SJCRH30 (cell line): Measurements from ENCODE around the gene DMRTB1. TPM values are rescaled to one million over a fixed set of nuclear protein-coding genes. Genes with fewer than 3 reads are reported as not detected.

Source experiments
- DNase-seq, 2 experiments: peaks; one replicate each; pipeline ENCODE4 v3.0.0-alpha.2; 2015 to 2020
- H3K27ac ChIP-seq: fragments of 250-450 bp; sonication (Bioruptor Pico); 2 replicates; pipeline ENCODE4 v1.5.1; 2020; ENCODE audit warnings: mild to moderate bottlenecking, moderate library complexity
- H3K27me3 ChIP-seq: fragments of 250-450 bp; sonication (Bioruptor Pico); 2 replicates; pipeline ENCODE4 v1.5.1; 2020; ENCODE audit warnings: mild to moderate bottlenecking, moderate library complexity
- H3K36me3 ChIP-seq: fragments of 250-450 bp; sonication (Bioruptor Pico); 2 replicates; pipeline ENCODE4 v1.5.1; 2020; ENCODE audit warnings: mild to moderate bottlenecking, moderate library complexity
- H3K4me1 ChIP-seq: fragments of 250-450 bp; sonication (Bioruptor Pico); 2 replicates; pipeline ENCODE4 v1.5.1; 2020; ENCODE audit warnings: mild to moderate bottlenecking, moderate library complexity
- H3K4me3 ChIP-seq: fragments of 250-450 bp; sonication (Bioruptor Pico); 2 replicates; pipeline ENCODE4 v1.5.1; 2020; ENCODE audit warnings: mild to moderate bottlenecking, moderate library complexity
- H3K9me3 ChIP-seq: fragments of 250-450 bp; sonication (Bioruptor Pico); replicated peaks from 2 replicates; pipeline ENCODE4 v1.5.1; 2020; ENCODE audit warnings: mild to moderate bottlenecking, moderate library complexity
- total RNA-seq: library from RNA; depleted of rRNA; stranded (reverse); fragments of >200 nt; shearing (Covaris generic); gene quantifications from 2 replicates; pipeline ENCODE4 v1.2.3, GENCODE V29; 2014; rRNA removed

Gene DMRTB1
- not detected in 2 replicates for total RNA-seq

DNA sequence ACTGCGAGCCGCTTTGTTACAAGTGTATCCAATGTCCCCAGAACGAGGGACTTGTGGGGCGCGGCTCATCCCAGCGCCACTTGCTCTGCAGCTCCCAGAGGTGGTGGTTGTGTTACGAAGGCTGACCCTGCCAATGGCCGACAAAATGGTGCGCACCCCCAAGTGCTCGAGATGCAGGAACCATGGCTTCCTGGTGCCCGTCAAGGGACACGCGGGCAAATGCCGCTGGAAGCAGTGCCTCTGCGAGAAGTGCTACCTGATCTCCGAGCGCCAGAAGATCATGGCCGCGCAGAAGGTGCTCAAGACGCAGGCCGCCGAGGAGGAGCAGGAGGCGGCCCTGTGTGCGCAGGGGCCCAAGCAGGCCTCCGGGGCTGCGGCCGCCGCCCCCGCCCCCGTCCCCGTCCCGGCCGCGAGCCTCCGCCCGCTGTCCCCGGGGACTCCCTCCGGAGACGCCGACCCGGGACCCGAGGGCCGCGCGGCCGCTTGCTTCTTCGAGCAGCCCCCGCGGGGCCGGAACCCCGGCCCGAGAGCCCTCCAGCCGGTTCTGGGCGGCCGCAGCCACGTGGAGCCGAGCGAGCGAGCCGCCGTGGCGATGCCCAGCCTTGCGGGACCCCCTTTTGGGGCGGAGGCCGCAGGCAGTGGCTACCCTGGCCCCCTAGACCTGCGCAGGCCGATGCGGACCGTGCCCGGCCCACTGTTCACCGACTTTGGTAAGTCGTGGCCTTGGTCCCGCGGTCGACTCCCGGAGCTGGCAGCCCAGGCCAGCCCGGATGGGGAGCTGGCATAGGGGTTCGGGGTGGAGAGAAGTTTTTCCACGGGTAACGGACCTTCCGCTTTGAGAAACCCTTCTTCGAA, at the start of gene DMRTB1:
TSS of gene DMRTB1 (plus strand) at position 79 of the 855 bp plus-strand sequence. CDS start at position 134, 55 bp downstream.
- Histone ChIP-seq H3K27me3 (no peaks in the 10 kb centered on the region), H3K27ac (no peak within 1 kb of the TSS), H3K4me1 (no peaks in the 10 kb centered on the region), H3K4me3 (no peak within 1 kb of the TSS), H3K36me3 (no peaks in the 10 kb centered on the region), H3K9me3 (no peaks in the 10 kb centered on the region)
- no peak for DNase-seq

DNA sequence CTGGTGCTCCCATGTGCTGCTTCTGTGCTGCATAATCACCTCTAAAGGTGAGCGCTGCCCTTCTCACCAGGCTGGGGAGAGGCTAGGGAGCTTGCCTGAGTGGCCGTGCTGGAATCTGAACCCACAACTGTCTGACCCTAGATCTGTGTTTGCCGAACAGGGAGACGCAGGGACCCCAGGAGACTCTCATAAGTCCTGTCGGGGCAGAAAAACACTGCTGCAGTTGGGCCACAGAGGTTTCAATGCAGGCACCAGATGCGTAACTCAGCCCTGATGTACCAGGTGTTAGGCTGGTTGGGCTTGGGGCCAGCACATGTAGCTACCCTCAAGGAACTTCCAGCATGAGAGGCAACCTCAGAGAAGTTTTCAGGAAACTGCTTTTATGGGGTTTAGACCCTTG, 49.5 kb upstream of the DMRTB1 start:
- H3K4me3 ChIP-seq, result no peak overlapping the region
- no peak overlapping the region for H3K27ac ChIP-seq
- peaks cover 20% of the 10 kb centered on the region; the same call in 1 of the 2 replicates for H3K27me3 ChIP-seq
- no peaks in the 10 kb centered on the region for H3K9me3 ChIP-seq
- DNase-seq, result no peak
- H3K4me1 ChIP-seq, result no peaks in the 10 kb centered on the region
- H3K36me3 ChIP-seq, result no peaks in the 10 kb centered on the region

- H3K36me3 ChIP-seq, result no peaks in the 10 kb centered on the region
- no peak overlapping the region for H3K27ac ChIP-seq
- DNase-seq, result peak in 1 of 2 experiments; percentile 25
- no peaks in the 10 kb centered on the region for H3K9me3 ChIP-seq
- no peak overlapping the region for H3K4me3 ChIP-seq
- H3K27me3 ChIP-seq, result peaks cover 18% of the 10 kb centered on the region; the same call in 1 of the 2 replicates
- no peaks in the 10 kb centered on the region for H3K4me1 ChIP-seq
These were observed 49.1 kb upstream of the DMRTB1 start for GRCh38 chr1:53410100-53410541.

DNA sequence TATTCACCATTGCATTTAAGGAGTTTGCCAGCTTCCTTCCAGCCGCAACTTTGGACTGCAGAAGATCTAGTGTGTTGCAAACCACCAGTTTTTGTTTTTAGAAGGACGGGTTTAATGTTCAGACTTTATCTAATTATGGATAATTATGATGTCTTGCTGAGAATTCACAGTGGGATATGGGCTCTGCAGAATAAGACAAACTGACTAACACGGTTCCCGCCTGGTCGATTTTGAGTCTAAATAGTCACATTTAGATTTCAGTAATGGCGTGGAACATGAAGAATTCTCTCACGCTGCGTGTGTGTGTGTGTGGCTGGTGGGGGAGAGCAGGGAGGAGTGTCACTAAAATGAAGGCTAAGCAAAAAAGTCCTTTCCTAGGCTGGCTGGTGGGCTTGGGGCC, 48.5 kb upstream of the DMRTB1 start:
- Histone ChIP-seq H3K27me3 (peaks cover 18% of the 10 kb centered on the region; the same call in 1 of the 2 replicates), H3K36me3 (no peaks in the 10 kb centered on the region), H3K4me3 (no peak overlapping the region), H3K4me1 (no peaks in the 10 kb centered on the region), H3K27ac (no peak overlapping the region), H3K9me3 (no peaks in the 10 kb centered on the region)
- DNase-seq, result no peak

- peaks cover 18% of the 10 kb centered on the region; the same call in 1 of the 2 replicates for H3K27me3 ChIP-seq
- DNase-seq, result no peak
- no peaks in the 10 kb centered on the region for H3K36me3 ChIP-seq
- H3K9me3 ChIP-seq, result no peaks in the 10 kb centered on the region
- H3K4me1 ChIP-seq, result no peaks in the 10 kb centered on the region
- no peak overlapping the region for H3K4me3 ChIP-seq
- no peak overlapping the region for H3K27ac ChIP-seq
These were observed 47.6 kb upstream of the DMRTB1 start for GRCh38 chr1:53411541-53412152.

- no peak for DNase-seq
- no peaks in the 10 kb centered on the region for H3K9me3 ChIP-seq
- no peak overlapping the region for H3K4me3 ChIP-seq
- H3K4me1 ChIP-seq, result no peaks in the 10 kb centered on the region
- no peaks in the 10 kb centered on the region for H3K36me3 ChIP-seq
- peaks cover 18% of the 10 kb centered on the region; the same call in 1 of the 2 replicates for H3K27me3 ChIP-seq
- no peak overlapping the region for H3K27ac ChIP-seq
These were observed 46.7 kb upstream of the DMRTB1 start for GRCh38 chr1:53412285-53413174.

- no peak overlapping the region for H3K27ac ChIP-seq
These were observed 45.8 kb upstream of the DMRTB1 start for GRCh38 chr1:53413175-53414001.

GRCh38 chr1:53414632-53415031, 44.6 kb upstream of the DMRTB1 start:
- Histone ChIP-seq H3K4me1 (no peaks in the 10 kb centered on the region), H3K4me3 (no peak overlapping the region), H3K36me3 (no peaks in the 10 kb centered on the region), H3K27ac (no peak overlapping the region), H3K9me3 (no peaks in the 10 kb centered on the region), H3K27me3 (peaks cover 16% of the 10 kb centered on the region; the same call in 1 of the 2 replicates)
- DNase-seq, result no peak

More at GRCh38 chr1:53413175-53414001, 45.8 kb upstream of the DMRTB1 start:
- peaks cover 18% of the 10 kb centered on the region; the same call in 1 of the 2 replicates for H3K27me3 ChIP-seq
- H3K36me3 ChIP-seq, result no peaks in the 10 kb centered on the region
- no peaks in the 10 kb centered on the region for H3K9me3 ChIP-seq
- DNase-seq, result no peak
- no peaks in the 10 kb centered on the region for H3K4me1 ChIP-seq
- H3K4me3 ChIP-seq, result no peak overlapping the region

DNA sequence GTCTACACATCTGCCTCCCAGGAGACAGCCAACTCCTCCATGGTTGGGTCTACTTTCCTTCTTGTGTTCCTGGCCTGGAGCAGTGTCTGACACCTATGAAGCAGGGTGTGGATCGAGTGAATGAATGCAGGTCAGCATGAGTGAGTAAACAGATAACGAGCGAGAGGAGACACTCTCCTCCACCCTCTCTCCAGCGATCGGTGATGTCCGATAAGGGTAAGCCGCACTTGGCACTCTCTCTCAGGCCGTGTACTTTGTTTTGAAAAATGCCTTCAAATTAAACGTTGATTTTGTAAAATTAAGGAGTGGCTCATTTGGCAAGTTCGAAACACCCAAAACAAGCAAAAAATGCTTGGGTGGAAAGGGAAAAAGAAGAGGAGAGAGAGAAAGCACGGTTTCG, 43.8 kb upstream of the DMRTB1 start:
- Histone ChIP-seq H3K4me3 (no peak overlapping the region), H3K36me3 (no peaks in the 10 kb centered on the region), H3K27ac (no peak overlapping the region), H3K4me1 (no peaks in the 10 kb centered on the region), H3K27me3 (peaks cover 11% of the 10 kb centered on the region; the same call in 1 of the 2 replicates), H3K9me3 (no peaks in the 10 kb centered on the region)
- no peak for DNase-seq

DNA sequence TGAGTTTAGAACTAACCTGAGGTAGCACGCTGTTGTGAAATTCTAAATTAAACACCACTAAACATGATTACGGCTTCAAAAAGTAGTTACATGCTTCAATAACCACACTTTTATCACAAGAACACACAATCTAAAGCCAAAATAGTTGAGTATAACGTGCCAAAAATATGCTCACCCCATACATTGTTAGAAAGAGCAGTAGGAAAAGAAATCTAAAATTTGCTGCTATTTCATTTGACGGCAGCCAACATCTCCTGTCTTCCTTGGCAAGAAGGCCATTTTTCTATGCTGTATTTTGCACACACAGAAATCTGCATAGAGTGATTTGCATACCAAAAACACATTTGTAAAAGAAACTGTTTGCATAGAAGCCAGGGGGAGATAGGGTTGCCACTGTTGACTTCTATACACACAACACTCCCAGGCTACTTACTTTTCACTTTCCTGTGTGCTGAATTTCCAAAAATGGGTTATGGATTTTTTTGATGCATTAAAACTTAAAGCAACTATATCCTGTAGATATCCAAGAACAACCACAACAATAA, 42.9 kb upstream of the DMRTB1 start:
- no peaks in the 10 kb centered on the region for H3K36me3 ChIP-seq
- no peak for DNase-seq
- no peaks in the 10 kb centered on the region for H3K4me1 ChIP-seq
- H3K27me3 ChIP-seq, result 0 out of 2 replicates have a peak, but pooled peaks cover 6% of the 10 kb centered on the region
- H3K9me3 ChIP-seq, result no peaks in the 10 kb centered on the region
- H3K27ac ChIP-seq, result no peak overlapping the region
- H3K4me3 ChIP-seq, result no peak overlapping the region

GRCh38 chr1:53417074-53417511, 42.1 kb upstream of the DMRTB1 start:
- no peak overlapping the region for H3K27ac ChIP-seq

DNA sequence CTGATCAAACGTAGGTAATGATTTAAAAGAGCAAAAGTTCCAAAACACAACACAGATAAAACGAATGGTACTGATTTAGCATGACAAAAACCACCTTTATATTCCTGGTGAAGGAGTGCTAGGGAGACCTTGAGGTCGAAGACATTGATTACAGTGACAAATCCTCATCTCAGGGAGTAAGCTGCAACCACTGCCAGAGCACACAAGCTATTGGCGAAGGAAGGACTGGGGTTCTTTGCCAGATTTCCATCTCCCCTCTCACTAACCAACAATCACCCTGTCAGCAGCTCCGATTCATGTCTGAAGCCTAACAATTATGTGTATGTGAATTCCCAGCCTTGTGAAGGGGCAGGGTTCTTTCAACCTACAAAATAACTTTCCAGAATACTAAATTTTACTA, 40.2 kb upstream of the DMRTB1 start:
- H3K36me3 ChIP-seq, result no peaks in the 10 kb centered on the region
- no peaks in the 10 kb centered on the region for H3K9me3 ChIP-seq

More at GRCh38 chr1:53417074-53417511, 42.1 kb upstream of the DMRTB1 start:
- no peaks in the 10 kb centered on the region for H3K9me3 ChIP-seq
- H3K36me3 ChIP-seq, result no peaks in the 10 kb centered on the region
- no peaks in the 10 kb centered on the region for H3K4me1 ChIP-seq
- H3K4me3 ChIP-seq, result no peak overlapping the region
- DNase-seq, result no peak
- 0 out of 2 replicates have a peak, but pooled peaks cover 6% of the 10 kb centered on the region for H3K27me3 ChIP-seq

GRCh38 chr1:53420341-53420740, 38.9 kb upstream of the DMRTB1 start:
- DNase-seq, result no peak
- H3K9me3 ChIP-seq, result no peaks in the 10 kb centered on the region
- no peaks in the 10 kb centered on the region for H3K36me3 ChIP-seq
- no peaks in the 10 kb centered on the region; the same call in 1 of the 2 replicates for H3K27me3 ChIP-seq
- no peak overlapping the region for H3K4me3 ChIP-seq
- H3K4me1 ChIP-seq, result no peaks in the 10 kb centered on the region
- no peak overlapping the region for H3K27ac ChIP-seq

More for the DNA sequence above, 40.2 kb upstream of the DMRTB1 start:
- H3K27me3 ChIP-seq, result no peaks in the 10 kb centered on the region; the same call in 1 of the 2 replicates
- no peak overlapping the region for H3K27ac ChIP-seq
- DNase-seq, result no peak
- no peak overlapping the region for H3K4me3 ChIP-seq
- no peaks in the 10 kb centered on the region for H3K4me1 ChIP-seq
